Sigmoid colon (tissue), 7 donors: Measurements from ENCODE around the gene SPON2. TPM values are rescaled to one million over a fixed set of nuclear protein-coding genes. Genes with fewer than 3 reads are reported as not detected.

Experiments used
- DNase-seq: peaks from one replicate; pipeline ENCODE4 v3.0.0-alpha.2; 2019
- H3K27ac ChIP-seq, 4 donors: fragments of 200-600 bp; sonication (generic); one replicate each; pipeline ENCODE4 v1.5.1; 2016 to 2019; ENCODE audit warnings: mild to moderate bottlenecking in 1 of 4
- H3K27me3 ChIP-seq, 3 donors: fragments of 200-600 bp; sonication (generic); one replicate each; pipeline ENCODE4 v1.5.1; 2019; ENCODE audit warnings: mild to moderate bottlenecking in 1 of 3
- H3K36me3 ChIP-seq, 4 donors: fragments of 200-600 bp; sonication (generic); one replicate each; pipeline ENCODE4 v1.5.1; 2016 to 2019
- H3K4me1 ChIP-seq, 4 donors: fragments of 200-600 bp; sonication (generic); one replicate each; pipeline ENCODE4 v1.5.1; 2017 to 2019
- H3K4me3 ChIP-seq, 4 donors: fragments of 200-600 bp; sonication (generic); one replicate each; pipeline ENCODE4 v1.5.1; 2017 to 2019; ENCODE audit warnings: mild to moderate bottlenecking in 2 of 4, moderate library complexity in 1 of 4
- H3K9me3 ChIP-seq, 4 donors: fragments of 200-600 bp in 3 of 4; sonication (generic) in 3 of 4; one replicate each; pipeline versions ENCODE4 v1.5.1 to v1.6.1; 2013 to 2019
- CTCF ChIP-seq, 4 experiments: fragments of 450-650 bp in 3 of 4; fragments of 200-600 bp in 1 of 4; IDR thresholded peaks; one replicate each; pipeline ENCODE4 v1.5.1; 2016 to 2019; ENCODE audit warnings: antibody characterized with exemption in 4 of 4, mild to moderate bottlenecking in 3 of 4, moderate library complexity in 2 of 4
- EP300 ChIP-seq, 4 donors: sonication (generic); formaldehyde crosslinking; IDR thresholded peaks; one replicate each; pipeline ENCODE4 v1.6.1; 2017; ENCODE audit warnings: antibody characterized with exemption in 4 of 4
- POLR2A ChIP-seq, 2 donors: fragments of 450-650 bp; IDR thresholded peaks; one replicate each; pipeline ENCODE4 v1.6.1; 2016; ENCODE audit warnings: antibody characterized with exemption in 2 of 2, mild to moderate bottlenecking in 2 of 2, moderate library complexity in 2 of 2
- POLR2AphosphoS5 ChIP-seq, 4 donors: sonication (generic); formaldehyde crosslinking; IDR thresholded peaks; one replicate each; pipeline ENCODE4 v1.6.1; 2017; ENCODE audit warnings: antibody characterized with exemption in 4 of 4
- WGBS, 2 donors: extraction: QIAGEN DNeasy Blood & Tissue Kit; methylation state at CpG; one replicate each; pipeline ENCODE4 v1.1.7; 2013; 5-methylcytosine and 5-hydroxymethylcytosine counted together
- intact Hi-C: fragments of 100-400 bp; cut with DNase I; formaldehyde crosslinking; loops from one replicate; pipeline ENCODE4 v1.15.1; 2023
- polyA plus RNA-seq, 3 donors: library from polyadenylated mRNA; stranded (reverse); fragments of 200-250 nt; gene quantifications; one replicate each; pipeline ENCODE4 v1.2.3, GENCODE V29; 2013
- total RNA-seq, 4 donors: library from RNA; depleted of rRNA; stranded (reverse); fragments of >200 nt; gene quantifications; one replicate each; pipeline ENCODE4 v1.1.0, GENCODE V29; 2016
- donor health status: healthy with polysubstance abuse.
- donor health status: Bipolar disorder and iron deficiency.
- donor health status: healthy.

SPON2 gene
- total and polyA plus RNA-seq, 7 donors, result 8.6 to 165 (median 33.6) TPM

- intact Hi-C loops, result no loop called here
- Histone ChIP-seq H3K27ac (peak overlapping the region; percentile 68 to 79 (median 74)), H3K9me3 (no peaks in the 10 kb centered on the region), H3K27me3 (no peaks in the 10 kb centered on the region), H3K36me3 (peaks cover 4 to 14% (median 9%) of the 10 kb centered on the region in 4 donors), H3K4me1 (peaks cover 0 to 65% (median 61%) of the 10 kb centered on the region in 4 donors), H3K4me3 (peak overlapping the region in 1 of 4 donors; percentile 2)
- peak; percentile 72 for DNase-seq
- 53 to 70% methylated on average over 37 of the region's 37 CpGs for WGBS, 2 donors
- TF ChIP-seq POLR2AphosphoS5 (IDR thresholded peaks at IDR 0.05), result no peak
- TF ChIP-seq CTCF (IDR thresholded peaks at IDR 0.05), result no peak
- TF ChIP-seq EP300 (IDR thresholded peaks at IDR 0.05), result no peak
- TF ChIP-seq POLR2A (IDR thresholded peaks at IDR 0.05), result no peak
Measured at GRCh38 chr4:1208266-1208961, 36.0 kb upstream of the SPON2 start.

- Histone ChIP-seq H3K4me1 (peaks cover 0 to 63% (median 62%) of the 10 kb centered on the region in 4 donors), H3K9me3 (no peaks in the 10 kb centered on the region), H3K27ac (peak overlapping the region; percentile 68 to 79 (median 74)), H3K4me3 (peak overlapping the region in 1 of 4 donors; percentile 2), H3K36me3 (peaks cover 0 to 7% (median 3%) of the 10 kb centered on the region in 4 donors), H3K27me3 (no peaks in the 10 kb centered on the region)
- WGBS, 2 donors, result 54 to 71% methylated on average over 28 to 30 of the region's 31 CpGs
- intact Hi-C loops, result no loop called here
- no peak for TF ChIP-seq EP300 (IDR thresholded peaks at IDR 0.05)
- peak in 2 of 4 donors; percentile 36 to 60 for TF ChIP-seq POLR2AphosphoS5 (IDR thresholded peaks at IDR 0.05)
- peak; percentile 90 for DNase-seq
Measured at GRCh38 chr4:1207603-1208265, 35.4 kb upstream of the SPON2 start.

GRCh38 chr4:1207157-1207470 is 34.7 kb upstream of the SPON2 start:
- Histone ChIP-seq H3K36me3 (peaks cover 0 to under 1% (median 0%) of the 10 kb centered on the region in 4 donors), H3K27me3 (no peaks in the 10 kb centered on the region), H3K27ac (peak overlapping the region in 2 of 4 donors; percentile 68 to 79), H3K4me1 (peaks cover 0 to 65% (median 62%) of the 10 kb centered on the region in 4 donors), H3K9me3 (no peaks in the 10 kb centered on the region), H3K4me3 (no peak overlapping the region)
- TF ChIP-seq EP300 (IDR thresholded peaks at IDR 0.05), result no peak
- no peak for TF ChIP-seq POLR2A (IDR thresholded peaks at IDR 0.05)
- no peak for TF ChIP-seq CTCF (IDR thresholded peaks at IDR 0.05)
- no peak for TF ChIP-seq POLR2AphosphoS5 (IDR thresholded peaks at IDR 0.05)
- peak; percentile 66 for DNase-seq
- 61 to 79% methylated on average over 12 of the region's 12 CpGs for WGBS, 2 donors
- intact Hi-C loops, result no loop called here

GRCh38 chr4:1206299-1207156 is 34.1 kb upstream of the SPON2 start:
- H3K36me3 ChIP-seq, result no peaks in the 10 kb centered on the region
- H3K4me1 ChIP-seq, result peaks cover 0 to 63% (median 62%) of the 10 kb centered on the region in 4 donors
- H3K27ac ChIP-seq, result peak overlapping the region in 2 of 4 donors; percentile 68 to 79
- no peaks in the 10 kb centered on the region for H3K9me3 ChIP-seq
- no peak overlapping the region for H3K4me3 ChIP-seq
- DNase-seq, result peak; percentile 61
- H3K27me3 ChIP-seq, result no peaks in the 10 kb centered on the region
- 70 to 86% methylated on average over 21 of the region's 21 CpGs for WGBS, 2 donors
- intact Hi-C loops, result no loop called here
- TF ChIP-seq EP300 (IDR thresholded peaks at IDR 0.05), result no peak
- no peak for TF ChIP-seq CTCF (IDR thresholded peaks at IDR 0.05)
- no peak for TF ChIP-seq POLR2AphosphoS5 (IDR thresholded peaks at IDR 0.05)
- no peak for TF ChIP-seq POLR2A (IDR thresholded peaks at IDR 0.05)
